ENCODE measurements around the gene DNPH1.

GRCh38 chr6:43273707-43274106 is 44.4 kb upstream of the DNPH1 start:
- no peak for TF ChIP-seq CTCF (IDR thresholded peaks at IDR 0.05; ENCODE audit: low read length)
- no peak for TF ChIP-seq EZH2 (IDR thresholded peaks at IDR 0.05; ENCODE audit: borderline replicate concordance, low read length)

All from OCI-LY1 (cell line).